TTC549 (cell line): ENCODE results near the gene PDE4B.
"Not testable (repeated sequence)": the region's sequence is repeated elsewhere in the genome, so short reads cannot be mapped to it uniquely, and the experiment has no call there.

Source experiments
- FAIRE-seq: peaks from 2 replicates; lab custom pipeline; 2012; peaks lifted over from hg19 to GRCh38; lab: Jason Lieb, UNC

The PDE4B gene

DNA sequence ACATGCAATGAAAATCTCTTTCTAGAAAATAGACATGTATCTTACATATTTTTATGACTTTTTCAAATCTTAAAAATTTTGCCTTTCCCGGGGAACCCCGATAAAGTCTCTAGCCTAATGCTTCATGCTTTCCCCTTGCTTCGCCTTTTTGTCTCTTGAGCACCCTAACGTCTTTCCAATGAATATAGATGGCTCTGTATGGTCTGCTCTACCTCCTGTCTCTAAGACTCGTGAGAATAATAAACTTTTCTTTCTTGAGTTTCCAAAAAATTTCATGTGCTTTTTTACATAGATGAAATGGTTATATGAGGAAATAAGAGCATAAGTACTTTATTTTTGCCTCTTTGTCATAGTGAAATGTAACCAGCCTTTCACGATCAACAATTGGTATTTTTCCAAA, 202.6 kb downstream of the PDE4B start:
- FAIRE-seq: no peak

DNA sequence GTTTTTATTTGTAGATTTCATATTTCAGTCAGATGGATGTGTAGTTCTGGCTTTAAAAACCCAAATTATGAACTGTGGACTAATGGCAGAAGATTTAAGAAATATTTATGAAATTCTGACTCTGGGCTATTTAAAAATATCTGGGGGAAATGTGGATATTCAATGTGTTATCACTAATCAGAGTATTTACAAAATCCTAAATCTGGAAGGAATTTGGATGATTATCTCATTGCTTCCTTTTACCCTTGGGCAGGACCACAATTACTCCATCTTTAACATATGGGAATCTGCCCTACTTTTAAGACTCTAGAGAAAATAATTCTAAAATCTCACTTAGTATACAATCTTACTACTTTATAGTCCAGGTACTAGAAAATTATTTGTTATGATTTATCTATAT, 203.2 kb downstream of the PDE4B start:
- FAIRE-seq: no peak

DNA sequence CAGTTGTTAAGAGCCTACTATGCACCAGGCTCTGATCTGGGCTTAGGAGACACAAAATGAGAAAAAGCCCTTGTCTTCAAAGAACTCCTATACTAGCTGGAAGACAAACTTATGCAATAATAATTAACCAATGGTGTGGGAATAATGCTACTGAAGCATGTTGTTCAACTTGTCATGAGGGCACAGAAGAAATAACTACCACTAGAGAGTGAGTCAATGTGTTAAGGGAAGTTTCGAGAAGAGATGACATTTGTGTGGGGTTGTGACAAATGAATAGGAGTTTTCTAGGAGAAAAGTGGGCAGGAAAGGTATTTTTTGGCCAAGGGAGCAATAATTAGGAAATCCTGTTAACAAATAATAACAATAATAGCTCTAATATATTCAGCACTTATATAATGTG, 205.0 kb downstream of the PDE4B start:
- FAIRE-seq: no peak

DNA sequence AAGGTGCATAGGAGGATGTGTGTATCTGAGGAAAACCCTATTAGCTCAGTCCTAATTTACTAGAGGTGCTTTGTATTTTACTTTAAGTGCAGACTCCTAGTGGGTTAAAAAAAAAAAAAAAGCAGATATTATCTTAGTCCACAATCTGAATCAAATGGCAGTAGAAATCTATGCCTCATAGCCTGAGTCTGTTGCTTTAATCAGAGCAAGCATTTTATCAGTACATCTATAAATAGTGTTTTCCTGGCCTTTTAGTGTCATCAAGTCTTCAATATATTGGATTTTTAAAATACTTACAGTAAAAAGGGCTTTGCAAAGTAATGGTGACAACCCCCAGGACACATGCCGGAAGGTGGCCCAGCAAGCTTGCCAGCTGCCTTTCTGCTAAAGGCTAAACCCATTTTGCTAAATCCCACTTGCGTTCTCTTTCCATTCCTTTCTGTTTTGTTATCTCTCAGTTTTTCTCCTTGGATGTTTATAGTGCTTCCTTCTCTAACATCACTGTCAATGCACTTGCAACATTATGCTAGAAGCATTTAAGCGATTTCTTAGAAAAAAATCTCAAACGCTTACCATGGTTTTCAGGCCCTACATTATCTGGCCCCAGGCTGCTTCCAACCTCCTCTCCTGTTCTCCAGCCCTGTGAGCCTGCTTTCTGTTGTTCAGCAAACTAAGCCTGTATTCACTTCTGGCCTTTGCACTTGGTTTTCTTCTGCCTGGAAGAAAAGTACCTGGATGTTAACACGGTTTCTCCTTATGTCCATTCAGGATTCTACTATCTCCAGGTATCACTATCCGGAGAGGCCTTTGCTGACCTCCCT, 206.3 kb downstream of the PDE4B start:
- no peak for FAIRE-seq

DNA sequence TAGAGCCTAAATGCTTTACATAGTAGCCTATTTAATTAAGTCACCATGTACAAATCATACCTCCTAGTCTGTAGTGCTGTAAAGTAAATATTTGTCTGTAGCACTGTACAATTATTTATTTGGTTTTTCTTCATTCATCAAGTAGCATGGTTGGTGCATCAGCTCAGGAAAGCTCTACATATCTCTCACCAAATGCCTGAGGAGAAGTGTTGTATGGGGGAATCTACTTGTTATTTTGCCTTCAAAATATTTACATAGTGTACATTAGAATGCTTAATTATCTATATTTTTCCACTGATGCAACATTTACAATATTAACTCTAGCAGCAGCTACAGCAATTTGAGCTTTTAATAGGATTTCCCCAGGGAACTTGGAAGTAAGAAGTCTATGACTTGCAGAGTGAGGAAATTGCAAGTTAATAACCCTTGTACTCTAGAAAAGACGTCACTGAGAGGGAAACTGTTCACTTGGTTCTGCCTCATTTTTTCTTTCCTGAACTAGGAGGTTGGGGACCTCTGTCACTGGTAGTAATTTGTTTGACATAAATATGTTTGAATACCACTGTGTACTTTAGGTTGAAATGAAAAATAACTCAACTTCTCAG, 207.4 kb downstream of the PDE4B start:
- no peak for FAIRE-seq

DNA sequence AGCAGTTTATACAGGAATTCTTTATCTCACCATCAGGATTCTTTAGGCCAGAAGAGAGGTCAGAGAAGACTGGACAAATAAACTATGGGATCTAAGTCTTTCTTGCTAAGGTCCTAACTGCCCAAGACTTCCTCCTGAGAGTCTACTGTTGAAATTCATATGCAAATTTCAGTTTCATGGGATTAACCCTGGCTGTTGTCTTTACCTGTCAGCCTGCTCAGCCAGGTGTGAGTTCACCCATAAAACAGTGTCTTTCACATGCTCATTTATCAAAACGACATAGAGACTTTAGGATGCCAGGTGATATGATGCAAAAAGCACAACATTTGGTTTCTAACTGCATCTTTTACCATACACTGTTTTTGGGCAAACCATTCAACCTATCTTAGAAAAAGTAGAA, 211.0 kb downstream of the PDE4B start:
- no peak for FAIRE-seq

DNA sequence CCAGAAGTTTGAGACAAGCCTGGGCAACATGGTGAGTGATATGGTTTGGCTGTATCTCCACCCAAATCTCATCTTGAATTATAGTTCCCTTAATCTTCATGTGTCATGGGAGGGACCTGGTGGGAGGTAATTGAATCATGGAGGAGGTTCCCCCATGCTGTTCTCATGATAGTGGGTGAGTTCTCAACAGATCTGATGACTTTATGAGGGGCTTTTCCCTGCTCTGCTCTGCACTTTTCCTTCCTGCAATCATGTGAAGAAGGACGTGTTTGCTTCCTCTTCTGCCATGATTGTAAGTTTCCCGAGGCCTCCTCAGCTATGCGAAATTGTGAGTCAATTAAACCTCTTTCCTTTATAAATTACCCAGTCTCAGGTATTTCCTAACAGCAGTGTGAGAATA, 213.8 kb downstream of the PDE4B start:
- not testable (repeated sequence) for FAIRE-seq

DNA sequence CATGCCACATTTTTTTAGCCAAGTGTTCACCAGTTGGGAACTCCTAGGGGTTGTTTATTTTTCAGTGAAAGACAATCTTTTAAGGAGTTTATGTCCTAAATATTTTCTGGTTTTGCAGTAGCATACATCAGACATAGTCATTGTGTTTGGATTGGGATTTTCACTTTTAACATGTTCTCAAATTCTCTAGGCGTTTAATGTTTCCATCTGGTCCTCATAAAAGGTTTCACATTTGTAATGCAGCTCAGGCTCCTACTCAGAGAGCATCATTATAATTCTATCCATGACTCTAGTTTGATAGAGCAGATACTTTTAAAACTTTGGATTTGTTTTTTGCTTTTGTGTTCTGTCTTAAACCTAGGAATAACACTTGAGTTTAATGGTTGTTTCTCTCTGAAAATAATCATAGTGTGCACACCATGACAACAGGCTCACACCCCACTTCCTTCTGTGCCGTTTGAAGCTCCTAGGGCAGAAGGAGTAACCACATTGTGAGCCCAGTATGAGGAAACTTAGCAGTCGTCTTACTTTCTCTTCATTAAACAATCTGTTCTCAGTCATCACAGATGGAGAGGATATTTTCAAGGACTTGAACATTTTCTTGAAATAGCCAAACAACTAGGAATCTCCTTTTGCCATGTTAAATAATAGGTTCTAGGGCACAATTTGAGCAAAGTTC, 219.6 kb downstream of the PDE4B start:
- FAIRE-seq: no peak

DNA sequence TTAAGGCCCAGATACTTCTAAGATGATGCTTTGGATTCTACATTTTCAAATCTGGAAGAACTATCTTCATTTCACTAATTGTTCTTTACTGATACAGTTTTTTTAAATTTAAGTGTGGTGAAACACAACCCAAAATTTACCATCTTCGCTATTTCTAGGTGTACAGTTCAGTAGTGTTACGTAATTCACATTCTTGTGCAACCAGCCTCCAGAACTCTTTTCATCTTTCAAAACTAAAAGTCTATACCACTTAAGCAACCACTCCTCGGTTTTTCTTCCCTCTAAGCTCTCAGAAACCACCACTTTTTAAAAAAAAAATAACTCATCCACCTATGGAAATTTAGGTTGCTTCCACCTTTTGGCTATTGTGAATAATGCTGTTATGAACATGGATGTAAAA, 220.7 kb downstream of the PDE4B start:
- FAIRE-seq: no peak

DNA sequence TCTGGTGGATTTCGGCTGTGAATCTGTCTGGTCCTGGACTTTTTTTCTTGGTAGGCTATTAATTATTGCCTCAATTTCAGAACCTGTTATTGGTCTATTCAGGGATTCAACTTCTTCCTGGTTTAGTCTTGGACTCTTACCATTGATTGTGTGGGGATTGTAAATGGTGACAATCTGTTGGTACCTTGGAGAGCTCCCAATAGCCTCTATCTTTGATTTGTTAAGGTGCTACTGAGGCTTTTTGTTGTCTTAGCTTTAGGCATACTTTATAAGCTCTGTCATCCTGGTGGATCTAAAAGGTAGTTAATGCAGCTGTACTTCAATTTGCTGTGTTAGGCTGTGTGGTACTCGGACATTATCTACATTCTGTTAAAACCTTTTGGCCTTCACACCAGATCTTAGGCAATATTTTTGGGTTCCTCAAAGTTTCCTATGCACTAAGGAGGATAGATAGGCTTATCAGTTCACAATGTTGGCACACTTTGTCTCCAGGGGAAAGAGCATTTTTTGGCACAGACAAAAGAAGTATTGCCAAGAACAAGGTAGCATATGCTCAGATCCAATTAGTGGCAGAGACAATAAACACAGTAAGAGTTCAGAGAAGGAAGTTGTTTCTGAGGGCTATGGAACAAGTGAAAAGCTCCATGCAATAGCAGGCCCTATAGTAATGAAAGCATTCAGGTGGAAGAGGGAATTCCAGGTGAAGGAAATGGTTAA, 230.4 kb downstream of the PDE4B start:
- no peak for FAIRE-seq

DNA sequence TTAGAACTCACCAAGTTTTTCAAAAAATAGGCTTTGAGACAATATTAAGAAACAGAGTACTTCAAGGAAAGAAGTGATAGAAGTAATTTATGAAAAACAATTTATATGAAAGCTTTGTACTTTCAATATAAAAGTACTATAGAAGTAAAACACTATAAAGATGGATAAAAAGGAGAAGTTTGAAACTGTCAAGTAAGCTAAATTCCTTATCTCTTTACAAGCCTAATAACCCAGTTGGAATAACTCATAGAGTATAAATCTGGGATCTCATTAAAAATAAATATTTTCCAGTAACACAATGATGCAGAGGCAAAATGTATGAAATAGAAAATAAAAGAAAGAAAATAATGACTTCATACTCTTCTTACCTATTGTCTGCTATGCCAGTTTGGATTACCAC, 232.5 kb downstream of the PDE4B start:
- no peak for FAIRE-seq

DNA sequence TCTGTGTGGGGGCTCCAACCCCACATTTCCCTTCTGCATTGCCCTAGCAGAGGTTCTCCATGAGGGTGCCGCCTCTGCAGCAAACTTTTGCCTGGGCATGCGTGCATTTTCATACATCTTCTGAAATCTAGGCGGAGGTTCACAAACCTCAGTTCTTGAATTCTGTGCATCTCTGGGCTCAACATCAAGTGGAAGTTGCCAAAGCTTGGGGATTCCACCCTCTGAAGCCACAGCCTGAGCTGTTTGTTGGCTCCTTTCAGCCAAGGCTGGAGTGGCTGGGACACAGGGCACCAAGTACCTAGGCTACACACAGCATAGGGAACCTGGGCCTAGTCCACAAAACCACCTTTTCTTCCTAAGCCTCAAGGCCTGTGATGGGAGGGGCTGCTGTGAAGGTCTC, 235.3 kb downstream of the PDE4B start:
- no peak for FAIRE-seq

DNA sequence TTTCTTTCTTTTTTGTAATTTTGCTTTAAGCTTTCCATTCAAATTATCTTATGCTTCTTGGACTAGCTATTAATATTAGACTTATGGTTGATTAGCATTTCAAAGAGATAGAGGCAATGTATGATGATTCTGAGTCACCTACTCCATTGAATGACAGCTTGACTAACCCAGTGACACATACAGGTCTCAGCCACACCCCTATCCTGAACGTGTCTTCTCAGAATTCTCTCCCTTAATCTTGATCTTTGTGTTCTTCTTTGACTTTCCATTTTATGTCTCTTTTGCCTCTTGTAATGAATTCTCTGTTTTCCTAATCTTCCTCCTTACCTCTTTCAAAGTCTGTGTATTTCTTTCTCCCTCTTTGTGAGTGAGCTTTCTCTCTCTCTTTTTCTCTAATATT, 241.1 kb downstream of the PDE4B start:
- no peak for FAIRE-seq

DNA sequence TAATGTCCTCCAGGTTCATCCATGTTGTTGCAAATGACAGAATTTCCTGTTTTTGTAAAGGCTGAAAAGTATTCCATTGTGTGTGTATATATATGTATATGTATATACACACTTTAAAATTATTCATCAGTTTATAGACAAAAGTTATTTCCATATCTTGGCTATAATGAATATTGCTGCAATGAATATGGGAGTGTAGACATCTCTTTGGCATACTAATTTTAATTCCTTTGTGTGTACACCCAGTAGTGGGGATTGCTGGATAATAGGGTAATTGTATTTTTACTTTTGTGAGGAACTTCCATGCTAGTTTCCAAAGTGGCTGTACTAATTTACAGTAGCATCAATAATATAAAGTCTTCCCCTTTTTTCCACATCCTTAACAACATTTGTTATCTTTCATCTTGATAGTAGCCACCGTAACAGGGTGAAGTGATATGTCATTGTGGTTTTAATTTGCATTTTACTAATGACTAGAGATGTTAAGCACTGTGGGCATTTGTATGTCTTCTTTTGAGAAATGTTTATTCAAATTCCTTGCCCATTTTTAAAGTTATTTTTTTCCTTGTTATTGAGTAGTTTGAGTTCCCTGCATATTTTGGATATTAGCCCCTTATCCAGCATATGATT, 243.0 kb downstream of the PDE4B start:
- no peak for FAIRE-seq

DNA sequence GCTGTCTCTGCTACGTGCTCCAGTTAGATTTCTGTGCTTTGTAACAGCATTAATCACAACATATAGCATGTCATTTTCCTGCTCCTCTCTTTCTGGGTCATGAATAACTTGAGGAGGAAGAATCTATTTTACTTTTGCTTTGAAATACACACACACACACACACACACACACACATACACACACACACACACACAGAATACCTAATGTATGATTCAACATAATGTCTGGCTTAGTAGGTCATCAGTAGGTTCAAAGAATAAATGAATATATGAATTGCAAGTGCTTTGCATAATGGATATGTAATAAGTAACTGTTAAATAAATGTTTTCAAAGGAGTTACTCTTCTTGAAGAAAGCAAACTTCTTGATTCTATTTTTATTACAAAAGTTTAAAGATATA, 249.0 kb downstream of the PDE4B start:
- no peak for FAIRE-seq

DNA sequence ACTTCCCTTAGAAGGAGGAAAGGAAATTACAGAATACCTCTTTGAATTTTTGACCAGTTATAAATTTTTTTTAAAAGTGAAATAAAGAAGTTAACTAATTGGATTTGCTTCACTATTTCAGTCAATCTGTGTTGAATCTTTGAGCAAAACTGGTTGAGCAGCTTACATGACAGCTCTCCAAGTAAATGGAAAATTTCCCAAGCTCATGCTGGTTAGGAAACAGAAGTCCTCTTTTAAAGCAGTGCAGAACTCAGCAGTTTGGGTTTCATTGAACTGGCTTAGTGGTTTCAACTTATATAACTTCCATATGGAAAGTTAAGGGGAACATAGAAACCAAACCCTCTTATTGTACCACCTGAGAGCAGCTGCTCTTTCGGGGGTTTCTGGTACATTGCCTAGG, 250.5 kb downstream of the PDE4B start:
- no peak for FAIRE-seq

DNA sequence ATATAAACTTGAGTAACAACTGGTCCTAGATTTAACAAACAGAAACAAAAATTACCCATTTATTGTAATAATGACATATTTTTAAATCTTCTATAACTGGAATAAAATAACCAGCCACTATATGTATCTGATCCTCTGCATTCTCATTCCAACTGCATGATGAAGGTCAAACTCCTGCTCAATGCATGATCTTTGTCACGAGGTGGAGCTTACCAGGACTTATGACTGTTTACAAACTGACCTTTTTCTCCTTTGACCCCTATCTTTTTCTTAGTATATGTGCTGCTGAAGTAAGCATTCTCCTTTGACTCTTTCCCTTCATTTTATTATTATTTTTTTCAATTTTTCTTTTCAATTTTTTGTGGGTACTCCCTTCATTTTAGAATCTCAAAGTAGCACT, 252.2 kb downstream of the PDE4B start:
- FAIRE-seq: no peak

DNA sequence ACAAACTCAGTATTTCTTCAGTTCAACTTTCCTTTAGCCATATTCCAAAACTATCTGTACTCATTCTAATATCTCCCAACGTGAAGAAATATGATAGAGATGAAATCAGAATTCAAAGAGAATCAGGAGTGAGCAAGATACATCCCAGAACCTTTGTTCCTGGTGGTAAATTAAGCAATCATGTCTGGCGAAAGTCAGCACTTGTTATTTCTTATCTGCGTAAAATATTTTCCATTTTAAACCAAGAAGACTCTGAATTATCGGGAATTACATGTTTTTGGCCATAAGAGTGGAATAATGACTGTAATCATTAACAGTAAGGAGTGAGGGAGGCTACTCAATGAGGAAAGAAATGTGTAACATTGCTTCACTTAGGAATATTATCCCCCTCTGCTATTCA, 253.7 kb downstream of the PDE4B start:
- no peak for FAIRE-seq

DNA sequence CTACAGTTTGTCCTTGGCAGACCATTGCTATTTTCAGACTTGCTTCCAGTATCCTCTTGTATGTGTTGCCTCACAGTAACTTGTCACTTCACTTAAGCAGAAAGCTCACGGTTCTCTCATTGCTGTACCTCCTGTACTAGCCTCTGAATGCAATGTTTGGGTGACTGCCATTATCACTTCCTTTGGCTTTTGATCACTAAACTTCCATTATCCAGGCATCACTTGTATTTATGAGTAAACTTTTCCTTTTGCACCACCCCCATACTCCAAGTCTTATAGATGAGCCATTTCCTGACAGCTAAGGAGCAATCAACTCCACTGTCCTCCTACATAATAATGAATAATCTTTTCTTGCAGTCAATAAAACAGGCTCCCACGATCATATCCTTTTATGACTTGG, 255.3 kb downstream of the PDE4B start:
- no peak for FAIRE-seq

DNA sequence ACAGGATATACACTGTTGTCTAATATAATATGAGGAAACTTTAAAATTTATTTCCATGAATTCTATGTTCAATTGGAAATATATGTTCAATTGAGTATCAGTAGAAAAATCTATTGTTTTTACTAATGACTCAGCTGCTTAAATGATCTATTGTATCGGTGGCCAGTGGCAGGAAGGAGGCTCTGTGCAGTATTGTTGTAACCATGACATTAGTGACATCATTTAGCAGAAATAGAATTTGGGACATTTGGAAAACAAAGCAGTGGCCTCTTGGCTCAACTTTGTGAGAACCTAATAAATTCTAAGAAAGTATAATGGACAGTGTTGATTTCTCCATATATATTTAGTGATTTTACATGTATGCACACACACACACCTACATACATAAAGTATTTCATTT, 257.4 kb downstream of the PDE4B start:
- FAIRE-seq: no peak

DNA sequence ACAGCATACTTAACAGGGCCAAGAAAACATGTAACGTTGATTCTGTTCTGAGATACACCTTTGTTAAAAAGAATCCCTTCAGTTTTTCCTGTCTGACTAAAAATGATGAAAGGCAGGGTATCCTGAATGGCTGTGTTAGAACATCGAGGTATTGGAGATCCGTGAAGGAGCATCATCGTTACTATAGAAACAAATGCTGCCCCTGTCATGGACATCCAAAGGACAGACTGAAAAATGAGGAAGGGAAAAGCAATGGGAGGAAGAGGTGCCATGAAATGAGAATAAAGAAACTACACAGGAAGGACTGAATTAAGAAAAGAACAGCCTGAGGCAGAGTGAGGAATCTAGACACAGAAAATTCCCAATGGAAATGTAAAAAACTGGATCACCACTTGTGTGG, 257.9 kb downstream of the PDE4B start:
- FAIRE-seq: no peak

DNA sequence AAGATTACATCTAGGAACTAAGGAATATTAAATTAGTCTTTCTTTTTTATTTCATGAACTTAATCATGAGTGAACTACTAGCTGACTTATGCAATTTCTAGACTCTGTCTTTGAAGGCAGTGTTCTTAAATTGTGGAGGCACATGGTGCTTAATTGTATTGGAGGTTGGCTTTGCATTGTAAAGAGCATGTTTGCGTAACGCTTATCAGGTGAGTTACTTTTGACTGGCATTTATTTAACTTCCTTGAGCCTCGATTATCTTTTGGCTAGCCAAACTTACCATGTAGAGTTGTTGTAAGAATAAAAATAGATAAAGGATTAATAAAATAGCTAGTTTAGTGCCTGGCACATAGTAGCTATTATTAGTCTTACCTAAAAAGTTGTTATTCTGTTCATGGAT, 262.4 kb downstream of the PDE4B start:
- FAIRE-seq: no peak

DNA sequence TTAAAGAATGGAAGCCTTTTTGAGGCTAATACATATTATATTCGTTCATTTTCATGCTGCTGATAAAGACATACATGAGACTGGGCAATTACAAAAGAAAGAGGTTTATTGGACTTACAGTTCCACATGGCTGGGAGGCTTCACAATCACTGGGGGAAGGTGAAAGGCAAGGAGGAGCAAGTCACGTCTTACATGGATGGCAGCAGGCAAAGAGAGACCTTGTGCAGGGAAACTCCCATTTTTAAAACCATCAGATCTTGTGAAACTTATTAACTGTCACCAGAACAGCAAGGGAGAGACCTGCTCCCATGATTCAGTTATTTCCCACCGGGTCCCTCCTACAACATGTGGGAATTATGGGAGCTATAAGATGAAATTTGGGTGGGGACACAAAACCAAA, 264.8 kb downstream of the PDE4B start:
- not testable (repeated sequence) for FAIRE-seq
